GM12864 (cell line): ENCODE data around the gene PTTG2.
"Not testable (repeated sequence)": the region's sequence is repeated elsewhere in the genome, so short reads cannot be mapped to it uniquely, and the experiment has no call there.

ENCODE experiments used
- DNase-seq: peaks from one replicate; pipeline ENCODE4 v3.0.0-alpha.2; 2011; ENCODE audit warnings: low read depth
- H3K4me3 ChIP-seq: 2 replicates; pipeline ENCODE4 v1.5.1; 2011; ENCODE audit warnings: mild to moderate bottlenecking, low read depth, low read length, control low read depth
- TF ChIP-seq, protein P1 (sequence below): IDR thresholded peaks from 2 replicates; pipeline ENCODE4 v1.5.1; 2011; ENCODE audit warnings: low read depth, mild to moderate bottlenecking, moderate library complexity, low read length, control low read depth, inconsistent platforms; ENCODE audit errors: missing control alignments

PTTG2 gene

GRCh38 chr4:37960098-37960497 is at the start of gene PTTG2:
TSS of gene PTTG2 (plus strand) at chr4:37960398. CDS start at chr4:37960435, 37 bp downstream.
- no peak for DNase-seq
- H3K4me3 ChIP-seq, result no peak within 1 kb of the TSS
- TF ChIP-seq, protein P1, sequence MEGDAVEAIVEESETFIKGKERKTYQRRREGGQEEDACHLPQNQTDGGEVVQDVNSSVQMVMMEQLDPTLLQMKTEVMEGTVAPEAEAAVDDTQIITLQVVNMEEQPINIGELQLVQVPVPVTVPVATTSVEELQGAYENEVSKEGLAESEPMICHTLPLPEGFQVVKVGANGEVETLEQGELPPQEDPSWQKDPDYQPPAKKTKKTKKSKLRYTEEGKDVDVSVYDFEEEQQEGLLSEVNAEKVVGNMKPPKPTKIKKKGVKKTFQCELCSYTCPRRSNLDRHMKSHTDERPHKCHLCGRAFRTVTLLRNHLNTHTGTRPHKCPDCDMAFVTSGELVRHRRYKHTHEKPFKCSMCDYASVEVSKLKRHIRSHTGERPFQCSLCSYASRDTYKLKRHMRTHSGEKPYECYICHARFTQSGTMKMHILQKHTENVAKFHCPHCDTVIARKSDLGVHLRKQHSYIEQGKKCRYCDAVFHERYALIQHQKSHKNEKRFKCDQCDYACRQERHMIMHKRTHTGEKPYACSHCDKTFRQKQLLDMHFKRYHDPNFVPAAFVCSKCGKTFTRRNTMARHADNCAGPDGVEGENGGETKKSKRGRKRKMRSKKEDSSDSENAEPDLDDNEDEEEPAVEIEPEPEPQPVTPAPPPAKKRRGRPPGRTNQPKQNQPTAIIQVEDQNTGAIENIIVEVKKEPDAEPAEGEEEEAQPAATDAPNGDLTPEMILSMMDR, result no peak

GRCh38 chr4:37914539-37914938 is 45.7 kb upstream of the PTTG2 start:
- H3K4me3 ChIP-seq, result no peak overlapping the region
- TF ChIP-seq, protein P1, result no peak
- no peak for DNase-seq

DNA sequence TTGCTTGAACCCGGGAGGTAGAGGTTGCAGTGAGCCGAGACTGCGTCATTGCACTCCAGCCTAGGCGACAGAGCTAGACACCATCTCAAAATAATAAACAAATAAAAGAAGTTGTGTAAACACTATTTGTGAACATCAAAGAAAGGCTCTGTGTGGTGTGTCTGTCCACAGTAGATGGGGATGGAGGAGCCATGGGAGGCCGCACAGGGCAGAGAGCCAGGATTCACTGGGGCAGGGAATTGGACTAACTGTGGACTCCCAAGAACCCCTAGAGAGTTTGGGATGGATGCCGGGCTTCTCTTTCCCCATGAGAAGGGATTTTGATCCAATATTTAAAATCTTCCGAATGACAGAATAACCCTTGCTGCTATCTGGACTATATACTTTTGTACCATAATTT is 42.8 kb upstream of the PTTG2 start:
- DNase-seq, result no peak
- TF ChIP-seq, protein P1, result no peak
- no peak overlapping the region for H3K4me3 ChIP-seq

- no peak for DNase-seq
- no peak overlapping the region for H3K4me3 ChIP-seq
- TF ChIP-seq, protein P1, result no peak
Measured at GRCh38 chr4:37918653-37919052, 41.5 kb upstream of the PTTG2 start.

GRCh38 chr4:37922328-37922727 is 37.9 kb upstream of the PTTG2 start:
- TF ChIP-seq, protein P1, result no peak
- H3K4me3 ChIP-seq, result no peak overlapping the region
- no peak for DNase-seq

DNA sequence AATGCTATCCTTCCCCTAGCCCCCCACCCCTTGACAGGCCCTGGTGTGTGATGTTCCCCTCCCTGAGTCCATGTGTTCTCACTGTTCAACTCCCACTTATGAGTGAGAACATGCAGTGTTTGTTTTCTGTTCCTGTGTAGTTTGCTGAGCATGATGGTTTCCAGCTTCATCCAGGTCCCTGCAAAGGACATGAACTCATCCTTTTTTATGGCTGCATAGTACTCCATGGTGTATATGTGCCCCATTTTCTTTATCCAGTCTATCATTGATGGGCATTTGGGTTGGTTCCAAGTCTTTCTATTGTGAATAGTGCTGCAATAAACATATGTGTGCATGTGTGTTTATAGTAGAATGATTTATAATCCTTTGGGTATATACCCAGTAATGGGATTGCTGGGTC is 37.1 kb upstream of the PTTG2 start:
- not testable (repeated sequence) for DNase-seq, H3K4me3 ChIP-seq

DNA sequence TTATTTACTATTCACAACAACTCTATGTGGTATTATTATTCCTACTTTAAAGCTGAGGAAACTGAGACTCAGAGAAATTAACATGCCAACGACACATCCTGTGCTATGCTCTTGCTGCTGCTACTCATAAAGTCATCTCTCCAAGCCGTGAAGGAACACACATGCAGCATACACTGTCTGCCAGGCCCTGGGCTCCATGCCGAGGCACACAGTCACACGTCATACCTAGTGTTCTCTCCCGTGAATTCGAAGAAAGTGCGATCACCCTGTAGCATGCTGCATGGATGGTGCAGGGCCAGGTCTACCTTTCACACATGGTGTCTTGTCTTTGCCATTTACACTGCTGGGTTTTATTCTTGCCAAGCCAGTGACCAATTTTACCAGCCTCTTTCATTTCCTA is 35.3 kb upstream of the PTTG2 start:
- TF ChIP-seq, protein P1, result no peak
- DNase-seq, result no peak
- no peak overlapping the region for H3K4me3 ChIP-seq

GRCh38 chr4:37927434-37927833 is 32.8 kb upstream of the PTTG2 start:
- DNase-seq, result no peak
- no peak overlapping the region for H3K4me3 ChIP-seq
- TF ChIP-seq, protein P1, result no peak
